Neural cell (in vitro differentiated cells): ENCODE measurements around the gene RNASE11.

Experiments
- EP300 ChIP-seq: fragments of 450-650 bp; conservative IDR thresholded peaks from 2 replicates; pipeline ENCODE4 v1.6.1; 2014; ENCODE audit warnings: antibody characterized with exemption, mild to moderate bottlenecking, moderate library complexity; ENCODE audit not compliant: poor library complexity, severe bottlenecking
- EZH2 ChIP-seq: fragments of 200-600, 300-800 bp; shearing (Covaris generic), sonication (generic); IDR thresholded peaks from 2 replicates; pipeline ENCODE4 v1.6.1; 2014; ENCODE audit warnings: antibody characterized with exemption, low read length, borderline replicate concordance, mild to moderate bottlenecking; ENCODE audit not compliant: insufficient read depth, poor library complexity, severe bottlenecking
- POLR2AphosphoS5 ChIP-seq: IDR thresholded peaks from 2 replicates; pipeline ENCODE4 v1.6.1; 2012
- RAD21 ChIP-seq: fragments of 450-650 bp; conservative IDR thresholded peaks from 2 replicates; pipeline ENCODE4 v1.6.1; 2014; ENCODE audit warnings: antibody characterized with exemption, mild to moderate bottlenecking, moderate library complexity
- SMC3 ChIP-seq: fragments of 450-650 bp; conservative IDR thresholded peaks from 2 replicates; pipeline ENCODE4 v1.6.1; 2014; ENCODE audit warnings: antibody characterized with exemption, mild to moderate bottlenecking, moderate library complexity; ENCODE audit not compliant: poor library complexity
- TAF1 ChIP-seq: IDR thresholded peaks from 2 replicates; pipeline ENCODE4 v1.6.1; 2012; ENCODE audit warnings: low read depth
- TF ChIP-seq, protein P1 (sequence below): fragments of 450-650 bp; IDR thresholded peaks from 2 replicates; pipeline ENCODE4 v1.5.1; 2014; ENCODE audit warnings: antibody characterized with exemption, mild to moderate bottlenecking, moderate library complexity; ENCODE audit not compliant: poor library complexity, severe bottlenecking
- TF ChIP-seq, protein P2 (sequence below): IDR thresholded peaks from 2 replicates; pipeline ENCODE4 v1.6.1; 2012; ENCODE audit warnings: borderline replicate concordance

DNA sequence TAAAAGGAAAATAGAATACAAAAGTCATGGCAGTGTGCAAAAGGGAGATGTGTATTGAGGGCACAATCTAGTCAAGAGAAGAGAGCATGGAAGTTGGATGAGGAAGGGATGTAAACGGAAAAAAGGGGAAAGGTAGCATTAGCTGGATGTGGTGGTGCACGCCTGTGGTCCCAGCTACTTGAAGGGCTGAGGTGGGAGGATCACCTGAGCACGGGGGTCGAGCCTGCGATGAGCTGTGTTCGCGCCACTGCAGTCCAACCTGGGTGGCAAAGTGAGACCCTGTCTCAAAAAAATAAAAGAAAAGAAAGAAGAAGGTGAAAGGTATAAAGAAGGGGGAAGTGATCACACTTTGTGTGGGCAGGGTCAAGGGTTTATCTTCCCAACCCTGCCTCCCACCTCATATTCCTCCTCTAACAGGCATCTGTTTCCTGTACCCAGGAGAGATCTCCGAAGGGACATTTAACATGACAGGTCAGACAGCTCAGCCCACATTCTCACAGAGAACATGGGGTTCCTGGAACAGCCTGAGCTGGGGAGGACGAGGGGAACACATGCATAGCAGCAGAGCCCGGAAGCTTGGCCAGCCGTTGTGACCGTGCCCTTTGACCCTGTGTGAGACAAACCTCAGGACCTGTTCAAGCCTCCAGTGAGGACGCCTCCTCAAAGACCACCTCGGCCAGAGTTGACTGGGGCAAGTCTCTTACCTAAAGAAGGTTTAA lies 8.9 kb downstream of the RNASE11 start:
- TF ChIP-seq, protein P1, sequence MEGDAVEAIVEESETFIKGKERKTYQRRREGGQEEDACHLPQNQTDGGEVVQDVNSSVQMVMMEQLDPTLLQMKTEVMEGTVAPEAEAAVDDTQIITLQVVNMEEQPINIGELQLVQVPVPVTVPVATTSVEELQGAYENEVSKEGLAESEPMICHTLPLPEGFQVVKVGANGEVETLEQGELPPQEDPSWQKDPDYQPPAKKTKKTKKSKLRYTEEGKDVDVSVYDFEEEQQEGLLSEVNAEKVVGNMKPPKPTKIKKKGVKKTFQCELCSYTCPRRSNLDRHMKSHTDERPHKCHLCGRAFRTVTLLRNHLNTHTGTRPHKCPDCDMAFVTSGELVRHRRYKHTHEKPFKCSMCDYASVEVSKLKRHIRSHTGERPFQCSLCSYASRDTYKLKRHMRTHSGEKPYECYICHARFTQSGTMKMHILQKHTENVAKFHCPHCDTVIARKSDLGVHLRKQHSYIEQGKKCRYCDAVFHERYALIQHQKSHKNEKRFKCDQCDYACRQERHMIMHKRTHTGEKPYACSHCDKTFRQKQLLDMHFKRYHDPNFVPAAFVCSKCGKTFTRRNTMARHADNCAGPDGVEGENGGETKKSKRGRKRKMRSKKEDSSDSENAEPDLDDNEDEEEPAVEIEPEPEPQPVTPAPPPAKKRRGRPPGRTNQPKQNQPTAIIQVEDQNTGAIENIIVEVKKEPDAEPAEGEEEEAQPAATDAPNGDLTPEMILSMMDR: no peak
- TF ChIP-seq EZH2 (no peak), TAF1 (no peak), RAD21 (no peak), POLR2AphosphoS5 (no peak), EP300 (no peak), SMC3 (no peak)
- TF ChIP-seq, protein P2, sequence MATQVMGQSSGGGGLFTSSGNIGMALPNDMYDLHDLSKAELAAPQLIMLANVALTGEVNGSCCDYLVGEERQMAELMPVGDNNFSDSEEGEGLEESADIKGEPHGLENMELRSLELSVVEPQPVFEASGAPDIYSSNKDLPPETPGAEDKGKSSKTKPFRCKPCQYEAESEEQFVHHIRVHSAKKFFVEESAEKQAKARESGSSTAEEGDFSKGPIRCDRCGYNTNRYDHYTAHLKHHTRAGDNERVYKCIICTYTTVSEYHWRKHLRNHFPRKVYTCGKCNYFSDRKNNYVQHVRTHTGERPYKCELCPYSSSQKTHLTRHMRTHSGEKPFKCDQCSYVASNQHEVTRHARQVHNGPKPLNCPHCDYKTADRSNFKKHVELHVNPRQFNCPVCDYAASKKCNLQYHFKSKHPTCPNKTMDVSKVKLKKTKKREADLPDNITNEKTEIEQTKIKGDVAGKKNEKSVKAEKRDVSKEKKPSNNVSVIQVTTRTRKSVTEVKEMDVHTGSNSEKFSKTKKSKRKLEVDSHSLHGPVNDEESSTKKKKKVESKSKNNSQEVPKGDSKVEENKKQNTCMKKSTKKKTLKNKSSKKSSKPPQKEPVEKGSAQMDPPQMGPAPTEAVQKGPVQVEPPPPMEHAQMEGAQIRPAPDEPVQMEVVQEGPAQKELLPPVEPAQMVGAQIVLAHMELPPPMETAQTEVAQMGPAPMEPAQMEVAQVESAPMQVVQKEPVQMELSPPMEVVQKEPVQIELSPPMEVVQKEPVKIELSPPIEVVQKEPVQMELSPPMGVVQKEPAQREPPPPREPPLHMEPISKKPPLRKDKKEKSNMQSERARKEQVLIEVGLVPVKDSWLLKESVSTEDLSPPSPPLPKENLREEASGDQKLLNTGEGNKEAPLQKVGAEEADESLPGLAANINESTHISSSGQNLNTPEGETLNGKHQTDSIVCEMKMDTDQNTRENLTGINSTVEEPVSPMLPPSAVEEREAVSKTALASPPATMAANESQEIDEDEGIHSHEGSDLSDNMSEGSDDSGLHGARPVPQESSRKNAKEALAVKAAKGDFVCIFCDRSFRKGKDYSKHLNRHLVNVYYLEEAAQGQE: no peak
